Measurements from ENCODE around the gene ZFAND3.
A peak's percentile ranks its signal among the peaks of the same experiment; 100 is the strongest.

Gene ZFAND3

DNA sequence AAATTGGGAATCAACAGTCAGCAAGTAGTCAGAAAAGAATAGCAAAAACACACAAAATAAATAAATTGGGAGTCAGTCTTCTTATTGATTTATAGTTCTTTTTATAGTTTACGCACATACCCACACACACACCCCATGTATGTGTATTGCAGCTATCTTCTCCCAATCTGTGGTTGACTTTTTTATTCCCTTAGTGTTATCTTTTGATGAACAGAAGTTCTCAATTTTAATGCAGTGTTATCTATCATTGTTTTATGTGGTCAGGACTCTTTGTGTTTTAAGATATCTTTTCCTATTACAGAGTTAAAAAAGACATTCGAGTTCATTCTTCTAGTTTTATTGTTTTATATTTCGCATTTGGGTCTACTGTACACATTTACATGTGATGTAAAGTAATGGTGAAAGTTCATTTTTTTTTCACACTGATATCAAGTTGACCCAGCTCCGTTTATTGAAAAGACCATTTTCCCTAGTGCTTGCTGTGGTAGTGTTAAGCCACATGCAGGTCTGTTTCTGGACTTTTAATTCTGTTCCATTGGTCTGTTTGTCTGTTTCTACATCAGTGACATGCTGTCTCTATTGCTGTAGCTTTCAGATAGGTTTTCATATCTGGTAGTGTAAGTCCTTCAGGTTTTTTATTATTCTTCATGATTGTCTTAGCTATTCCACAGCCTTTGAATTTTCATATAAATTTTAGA lies 78.4 kb downstream of the ZFAND3 start:
- DNase-seq = no peak

DNA sequence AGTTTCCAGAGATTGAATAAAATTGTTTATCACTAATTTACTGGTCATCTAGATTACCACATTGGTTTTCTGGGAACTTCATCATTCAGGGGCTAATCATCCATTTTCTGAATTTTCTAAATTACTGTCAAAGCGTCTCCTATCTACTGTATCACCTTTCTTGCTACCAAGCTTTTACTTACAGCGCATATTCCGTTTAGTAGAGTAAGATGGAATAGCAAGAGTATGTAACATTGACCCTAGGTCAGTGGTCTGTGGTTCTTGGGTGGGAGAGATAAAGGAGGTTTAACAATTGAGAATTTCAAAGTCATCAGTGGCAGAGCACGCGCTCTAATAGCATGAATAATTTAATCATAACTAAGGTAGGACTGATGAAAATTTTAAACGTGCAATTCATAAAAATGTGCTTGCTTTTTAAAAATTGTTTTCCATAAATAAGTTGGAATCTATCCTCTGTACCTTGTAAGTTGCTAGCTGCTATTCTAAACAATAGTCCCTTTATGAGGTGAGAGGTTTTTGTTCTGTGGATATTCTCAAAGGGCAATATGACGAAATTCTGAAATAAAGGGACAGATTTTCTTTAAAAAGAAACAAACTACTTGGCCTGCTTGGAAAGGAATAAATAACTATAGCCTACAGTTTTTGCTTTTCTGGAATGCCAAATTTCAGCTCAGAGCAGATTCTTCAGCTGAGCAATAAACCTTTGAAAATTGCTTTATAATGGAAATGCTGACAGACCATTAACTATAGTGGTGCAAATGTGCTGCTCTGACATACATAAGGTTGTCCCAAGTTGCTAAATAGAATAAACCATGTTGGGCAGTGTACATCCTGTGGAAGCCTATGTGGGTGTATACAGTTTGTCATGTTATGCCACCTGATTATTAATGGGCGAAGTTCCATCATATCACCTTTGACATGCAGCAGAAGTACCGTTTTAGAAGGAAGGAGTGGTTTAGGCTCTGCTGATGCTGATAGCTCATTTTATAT lies 84.1 kb downstream of the ZFAND3 start:
- no peak for DNase-seq

DNA sequence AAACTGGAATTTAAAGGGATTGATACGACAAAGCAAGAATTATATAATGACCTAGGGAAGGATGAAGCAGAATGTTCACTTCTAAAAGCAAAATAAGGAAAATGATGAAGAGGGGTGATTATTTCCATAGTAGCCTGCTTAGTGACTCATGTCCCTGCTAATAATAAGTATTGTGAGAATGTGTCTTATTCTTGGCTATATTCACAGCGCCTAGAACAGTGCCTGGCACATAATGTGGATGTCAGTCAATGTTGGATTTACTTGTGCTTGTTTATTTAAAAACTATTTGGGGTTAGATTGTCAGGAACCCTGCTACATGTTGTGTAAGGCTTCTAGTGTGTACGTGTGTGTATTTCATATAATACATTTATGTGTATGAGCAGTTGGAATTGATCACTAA lies 85.1 kb downstream of the ZFAND3 start:
- DNase-seq = no peak

DNA sequence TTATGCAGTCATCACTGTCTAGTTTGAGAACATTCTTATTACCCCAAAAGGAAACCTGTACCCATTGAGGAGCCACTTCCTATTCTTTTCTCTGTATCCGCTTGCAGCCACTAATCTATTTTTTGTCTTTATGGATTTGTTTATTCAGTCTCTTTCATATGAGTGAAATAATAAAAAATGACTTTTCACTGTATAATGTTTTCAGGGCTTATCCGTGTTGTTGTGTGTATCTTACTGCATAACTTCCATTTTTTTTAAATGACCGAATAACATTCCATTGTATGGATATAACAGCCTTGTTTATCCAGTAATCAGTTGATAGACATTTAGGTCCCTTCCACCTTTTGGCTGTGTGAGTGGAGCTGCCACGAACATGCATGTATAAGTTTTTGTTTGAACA lies 86.6 kb downstream of the ZFAND3 start:
- DNase-seq = no peak

DNA sequence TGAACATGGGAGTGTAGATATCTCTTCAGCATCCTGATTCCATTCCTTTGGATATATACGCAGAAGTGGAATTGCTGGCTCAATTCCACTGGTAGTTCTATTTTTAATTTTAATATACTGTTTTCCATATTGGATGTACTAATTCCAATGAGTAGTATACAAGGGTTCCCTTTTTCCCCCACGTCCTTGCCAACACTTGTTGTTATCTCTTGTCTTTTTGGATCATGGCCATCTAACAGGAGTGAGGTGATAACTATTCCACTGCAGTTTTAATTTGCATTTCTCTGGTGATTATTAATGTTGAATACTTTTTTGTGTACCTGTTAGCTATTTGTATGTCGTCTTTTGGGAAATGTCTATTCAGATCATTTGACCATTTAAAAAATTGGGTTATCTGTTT lies 91.5 kb downstream of the ZFAND3 start:
- no peak for DNase-seq

DNA sequence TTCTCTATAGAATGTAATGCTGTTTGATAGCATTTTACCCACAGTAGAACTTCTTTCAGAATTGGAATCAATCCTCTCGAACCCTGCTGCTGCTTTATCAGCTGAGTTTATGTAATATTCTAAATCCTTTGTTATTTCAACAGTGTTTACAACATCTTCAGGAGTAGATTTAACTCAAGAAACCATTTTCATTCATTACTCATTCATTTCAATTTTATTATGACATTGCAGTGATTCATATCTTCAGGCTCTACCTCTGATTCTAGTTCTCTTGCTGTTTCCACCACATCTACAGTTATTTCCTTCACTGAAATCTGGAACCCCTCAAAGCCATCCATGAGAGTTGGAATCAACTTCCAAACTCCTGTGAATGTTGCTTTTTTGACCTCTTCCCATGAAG lies 93.7 kb downstream of the ZFAND3 start:
- no peak for DNase-seq

DNA sequence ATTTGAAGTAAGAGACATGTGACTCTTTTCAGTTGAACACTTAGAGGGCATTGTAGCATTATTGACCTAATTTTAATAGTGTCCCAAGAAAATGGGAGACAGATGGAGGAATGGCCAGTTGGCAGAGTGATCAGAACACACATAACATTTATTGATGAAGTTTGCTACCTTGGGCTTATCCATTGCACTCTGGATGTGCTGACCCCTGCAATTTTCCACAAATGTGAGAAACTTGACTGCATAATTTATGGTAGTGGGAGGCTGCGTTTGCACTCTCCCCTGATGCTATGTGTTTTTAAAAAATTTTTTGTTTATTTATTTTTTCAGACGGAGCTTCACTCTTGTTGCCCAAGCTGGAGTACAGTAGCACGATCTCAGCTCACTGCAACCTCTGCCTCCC lies 95.9 kb downstream of the ZFAND3 start:
- no peak for DNase-seq

DNA sequence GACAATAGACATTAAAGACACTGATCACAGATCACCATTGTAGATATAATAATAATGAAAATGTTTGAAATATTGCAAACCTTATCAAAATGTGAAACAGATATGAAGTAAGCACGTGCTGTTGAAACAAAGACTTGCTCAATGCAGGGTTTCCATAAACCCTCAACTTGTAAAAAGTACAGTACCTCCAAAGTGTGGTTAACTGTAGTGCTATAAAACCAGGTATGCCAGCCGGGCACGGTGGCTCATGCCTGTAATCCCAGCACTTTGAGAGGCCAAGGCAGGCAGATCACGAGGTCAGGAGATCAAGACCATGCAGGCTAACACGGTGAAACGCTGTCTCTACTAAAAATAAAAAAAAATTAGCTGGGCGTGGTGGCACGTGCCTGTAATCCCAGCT lies 96.6 kb downstream of the ZFAND3 start:
- DNase-seq = no peak

DNA sequence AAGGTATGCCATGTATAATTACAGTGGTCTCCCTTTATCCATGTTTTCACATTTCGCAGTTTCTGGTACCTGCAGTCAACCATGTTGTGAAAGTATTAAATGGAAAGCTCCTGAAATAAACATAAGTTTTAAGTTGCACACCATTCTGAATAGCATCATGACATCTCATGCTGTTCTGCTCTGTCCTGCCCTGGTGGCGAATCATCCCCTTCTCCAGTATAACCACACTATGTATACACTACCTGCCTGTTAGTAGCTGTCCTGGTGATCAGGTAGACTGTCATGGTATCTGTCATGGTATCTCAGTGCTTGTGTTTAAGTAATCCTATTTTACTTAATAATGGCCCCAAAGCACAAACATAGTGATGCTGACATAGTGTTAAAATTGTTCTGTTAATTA lies 97.1 kb downstream of the ZFAND3 start:
- no peak for DNase-seq

DNA sequence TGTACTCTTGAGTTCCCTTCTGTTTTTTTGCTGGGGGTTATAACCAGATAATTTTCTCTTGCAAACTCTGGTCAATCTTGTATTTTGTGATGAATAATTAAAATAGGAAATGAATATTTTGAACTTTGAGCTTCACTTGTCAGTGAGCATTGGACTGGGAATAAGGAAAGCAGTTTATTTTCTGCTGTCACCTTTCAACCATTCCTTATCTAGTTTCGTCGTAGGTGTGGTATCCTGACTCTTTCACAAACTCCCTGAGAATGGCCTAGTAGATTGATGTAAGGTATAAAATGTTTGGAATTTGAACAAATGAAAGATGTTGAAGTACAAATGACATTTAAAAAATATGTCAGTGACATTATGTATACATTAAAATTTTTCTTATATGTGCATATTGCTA lies 98.0 kb downstream of the ZFAND3 start:
- no peak for DNase-seq

GRCh38 chr6:37919417-37920157 lies 100.1 kb downstream of the ZFAND3 start:
- no peak for DNase-seq

DNA sequence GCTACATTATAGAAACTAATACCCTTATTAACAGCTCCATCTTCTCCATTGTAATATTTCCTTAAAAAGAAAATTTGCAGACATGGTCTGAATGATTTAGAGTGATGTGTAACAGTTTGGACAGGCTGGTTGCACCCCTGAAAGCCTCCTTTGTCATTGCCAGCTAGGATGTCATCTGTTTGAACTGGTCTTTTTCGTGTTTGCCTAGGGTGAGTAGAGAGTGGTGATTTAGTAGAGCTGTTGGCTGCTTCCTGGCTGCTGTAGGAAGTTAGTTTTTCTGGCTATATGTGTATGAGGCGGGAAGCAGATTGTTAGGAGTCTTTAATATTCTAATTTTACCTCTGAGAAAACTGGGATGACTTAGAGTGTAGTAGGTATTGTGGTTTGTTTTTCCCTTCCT lies 101.1 kb downstream of the ZFAND3 start:
- peak; percentile 33 for DNase-seq

GRCh38 chr6:37922563-37922962 lies 103.0 kb downstream of the ZFAND3 start:
- DNase-seq = no peak

DNA sequence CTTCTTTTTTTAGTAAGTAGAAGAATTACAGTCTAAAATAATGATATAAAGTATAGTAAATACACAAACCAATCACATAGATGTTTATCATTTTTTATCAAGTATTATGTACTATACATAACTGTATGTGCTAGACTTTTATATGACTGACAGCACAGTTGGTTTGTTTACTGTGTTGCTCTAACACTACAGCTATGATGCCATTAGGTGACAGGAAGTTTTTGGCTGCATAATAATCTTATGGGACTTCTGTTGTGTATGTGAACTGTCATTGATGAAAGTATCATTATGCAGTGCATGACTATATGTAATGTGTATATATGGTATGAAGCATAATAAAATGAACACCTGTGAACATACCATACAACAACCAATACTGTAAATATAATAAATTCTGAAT lies 104.0 kb downstream of the ZFAND3 start:
- DNase-seq = no peak

DNA sequence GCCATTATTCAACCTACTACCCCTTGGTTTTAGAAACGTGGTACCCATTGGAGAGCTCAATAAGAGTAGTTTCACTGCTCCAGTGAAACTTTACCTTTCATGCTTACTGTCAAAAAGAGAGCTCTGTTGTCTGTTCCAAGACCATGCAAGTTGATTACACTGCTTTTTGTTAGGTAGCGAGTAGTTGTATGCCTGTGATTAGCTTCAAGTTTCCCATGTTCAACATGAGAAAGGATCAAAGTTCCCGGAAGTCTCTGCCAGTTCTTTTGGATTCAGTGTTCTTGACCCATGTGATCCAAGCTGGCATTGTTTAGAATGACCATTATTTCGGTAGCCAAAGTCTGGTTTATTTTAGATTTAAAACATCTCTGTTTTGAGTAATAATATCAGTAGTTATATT lies 107.1 kb downstream of the ZFAND3 start:
- no peak for DNase-seq

DNA sequence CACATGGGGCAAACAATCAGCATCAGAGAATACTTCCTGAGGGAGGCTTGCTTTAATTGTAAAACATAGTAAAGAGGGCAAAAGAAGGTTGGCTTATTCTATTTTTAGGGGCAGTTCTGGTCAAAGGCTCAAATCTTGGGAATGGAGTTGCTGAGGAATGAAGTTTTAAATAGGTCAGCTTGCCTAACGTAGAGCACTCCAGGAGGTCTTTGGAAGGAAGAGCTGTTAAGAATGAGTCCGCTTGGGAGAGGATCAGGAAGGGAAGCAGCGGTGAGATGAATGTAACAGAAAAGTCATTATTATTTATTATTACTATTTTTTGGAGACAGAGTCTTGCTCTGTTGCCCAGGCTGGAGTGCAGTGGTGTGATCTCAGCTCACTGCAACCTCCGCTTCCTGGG lies 108.7 kb downstream of the ZFAND3 start:
- no peak for DNase-seq

DNA sequence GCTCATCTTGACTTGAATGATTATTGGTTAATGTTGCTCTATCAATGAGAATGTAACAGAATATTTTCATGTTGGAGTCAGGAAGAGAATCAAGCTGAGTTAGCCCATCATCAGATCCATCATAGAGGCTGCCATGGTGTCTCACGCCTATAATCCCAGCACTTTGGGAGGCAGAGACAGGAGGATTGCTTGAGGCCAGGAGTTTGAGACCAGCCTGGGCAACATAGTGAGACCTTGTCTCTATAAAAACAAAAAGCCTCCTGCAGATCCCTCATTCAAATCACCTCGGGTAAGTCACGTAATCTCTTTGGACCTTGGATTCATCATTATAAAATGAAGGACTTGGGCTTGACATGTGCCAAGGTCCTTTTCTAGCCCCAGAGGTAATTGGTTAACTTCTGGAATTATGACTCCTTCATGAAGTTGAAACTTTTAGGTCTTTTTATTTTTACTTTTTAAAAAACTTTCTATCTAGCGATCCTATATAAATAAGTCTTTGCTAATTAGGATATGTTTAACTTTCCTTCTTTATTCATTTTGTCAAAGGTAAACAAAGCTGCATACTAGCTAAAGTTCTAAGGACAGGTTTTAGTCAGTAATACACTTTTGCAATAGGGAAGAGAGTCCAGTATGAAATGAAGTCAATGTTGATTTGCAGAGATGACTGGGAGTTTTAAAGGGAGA lies 110.9 kb downstream of the ZFAND3 start:
- no peak for DNase-seq

DNA sequence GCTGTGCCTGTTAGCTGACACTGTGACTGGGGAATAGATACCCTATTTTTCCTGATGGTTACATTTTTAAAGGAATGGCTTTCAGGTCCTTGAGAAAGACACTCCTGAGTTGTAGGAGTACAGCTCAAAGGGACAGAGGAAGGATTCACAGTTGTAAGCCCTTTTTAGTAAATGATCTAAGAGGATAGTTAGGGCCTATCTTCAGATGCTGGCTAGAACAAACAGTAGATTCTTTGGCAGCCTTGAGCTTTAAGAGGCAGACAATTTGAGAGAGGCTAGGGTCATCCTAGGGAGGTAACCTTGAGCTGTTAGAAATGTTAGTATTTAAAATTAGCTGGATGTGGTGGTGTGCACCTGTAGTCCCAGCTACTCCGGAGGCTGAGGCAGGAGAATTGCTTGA lies 111.5 kb downstream of the ZFAND3 start:
- no peak for DNase-seq

- no peak for DNase-seq
These were observed 114.7 kb downstream of the ZFAND3 start for GRCh38 chr6:37934276-37934675.

GRCh38 chr6:37936150-37936549 lies 116.6 kb downstream of the ZFAND3 start:
- DNase-seq = no peak

DNA sequence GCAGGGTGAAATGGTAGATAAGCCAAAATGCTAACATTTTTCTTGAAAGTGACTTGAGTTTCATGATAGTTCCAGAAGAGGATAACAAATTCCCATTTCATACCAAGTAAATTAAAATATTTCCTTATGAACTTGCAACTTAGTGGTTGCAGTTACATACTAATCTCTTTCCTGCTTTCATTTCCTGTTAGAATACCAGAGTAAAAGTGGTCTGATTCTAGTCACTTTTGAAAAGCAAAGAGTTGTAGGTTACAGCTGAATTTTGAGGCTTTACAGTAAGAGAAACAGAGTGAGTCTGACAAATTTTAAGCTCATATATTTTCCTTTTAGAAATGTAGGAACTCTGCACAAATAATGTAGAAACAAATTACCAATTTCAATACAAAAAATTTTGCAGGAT lies 117.4 kb downstream of the ZFAND3 start:
- DNase-seq = no peak

- no peak for DNase-seq
These were observed 119.4 kb downstream of the ZFAND3 start for GRCh38 chr6:37938909-37939308.

Data from NCI-H1092 treated with DMSO at 0.1 percent for 48 hours (cell line).